ENCODE measurements around the gene C1QB.
"Not testable (repeated sequence)": the region's sequence is repeated elsewhere in the genome, so short reads cannot be mapped to it uniquely, and the experiment has no call there.

The C1QB gene

GRCh38 chr1:22665752-22666151 is 12.7 kb downstream of the C1QB start:
- TF ChIP-seq CTCF (IDR thresholded peaks at IDR 0.05; ENCODE audit: low read depth, low read length) = peak; percentile 92
- H3K9me3 ChIP-seq (ENCODE audit: severe bottlenecking) = no peaks in the 10 kb centered on the region
- no peaks in the 10 kb centered on the region for H3K36me3 ChIP-seq
- no peak overlapping the region for H3K4me3 ChIP-seq (ENCODE audit: low read depth, low read length)
- no peak overlapping the region for H3K27ac ChIP-seq
- H3K27me3 ChIP-seq (ENCODE audit: insufficient read depth, low read depth, severe bottlenecking) = no peaks in the 10 kb centered on the region
- peak; percentile 78 for DNase-seq

- TF ChIP-seq CTCF (IDR thresholded peaks at IDR 0.05; ENCODE audit: low read depth, low read length) = no peak
- Histone ChIP-seq H3K36me3 (no peaks in the 10 kb centered on the region), H3K9me3 (ENCODE audit: severe bottlenecking) (no peaks in the 10 kb centered on the region), H3K27me3 (ENCODE audit: insufficient read depth, low read depth, severe bottlenecking) (no peaks in the 10 kb centered on the region), H3K27ac (no peak overlapping the region), H3K4me3 (ENCODE audit: low read depth, low read length) (no peak overlapping the region)
- DNase-seq = no peak
Measured at GRCh38 chr1:22666412-22666811, 13.4 kb downstream of the C1QB start.

- H3K27me3 ChIP-seq (ENCODE audit: insufficient read depth, low read depth, severe bottlenecking); DNase-seq; H3K9me3 ChIP-seq (ENCODE audit: severe bottlenecking); H3K4me3 ChIP-seq (ENCODE audit: low read depth, low read length); H3K36me3 ChIP-seq; H3K27ac ChIP-seq: not testable (repeated sequence)
Measured at GRCh38 chr1:22668840-22669239, 15.8 kb downstream of the C1QB start.

GRCh38 chr1:22670352-22670975 is 17.4 kb downstream of the C1QB start:
- Histone ChIP-seq H3K27ac (no peak overlapping the region), H3K36me3 (no peaks in the 10 kb centered on the region), H3K9me3 (ENCODE audit: severe bottlenecking) (no peaks in the 10 kb centered on the region), H3K4me3 (ENCODE audit: low read depth, low read length) (no peak overlapping the region), H3K27me3 (ENCODE audit: insufficient read depth, low read depth, severe bottlenecking) (no peaks in the 10 kb centered on the region)
- no peak for DNase-seq
- no peak for TF ChIP-seq CTCF (IDR thresholded peaks at IDR 0.05; ENCODE audit: low read depth, low read length)

- Histone ChIP-seq H3K36me3 (no peaks in the 10 kb centered on the region), H3K9me3 (ENCODE audit: severe bottlenecking) (no peaks in the 10 kb centered on the region), H3K4me3 (ENCODE audit: low read depth, low read length) (no peak overlapping the region), H3K27me3 (ENCODE audit: insufficient read depth, low read depth, severe bottlenecking) (no peaks in the 10 kb centered on the region), H3K27ac (no peak overlapping the region)
- DNase-seq = no peak
- no peak for TF ChIP-seq CTCF (IDR thresholded peaks at IDR 0.05; ENCODE audit: low read depth, low read length)
Measured at GRCh38 chr1:22671999-22672398, 19.0 kb downstream of the C1QB start.

- H3K4me3 ChIP-seq (ENCODE audit: low read depth, low read length) = no peak overlapping the region
- peak; percentile 70 for TF ChIP-seq CTCF (IDR thresholded peaks at IDR 0.05; ENCODE audit: low read depth, low read length)
- H3K36me3 ChIP-seq = no peaks in the 10 kb centered on the region
- H3K9me3 ChIP-seq (ENCODE audit: severe bottlenecking) = no peaks in the 10 kb centered on the region
- DNase-seq = peak; percentile 72
- no peaks in the 10 kb centered on the region for H3K27me3 ChIP-seq (ENCODE audit: insufficient read depth, low read depth, severe bottlenecking)
- H3K27ac ChIP-seq = no peak overlapping the region
Measured at GRCh38 chr1:22673486-22674409, 20.7 kb downstream of the C1QB start.

Data from WERI-Rb-1 (cell line).